ENCODE data around the gene SAA1. TPM values are rescaled to one million over a fixed set of nuclear protein-coding genes. Genes with fewer than 3 reads are reported as not detected.

The SAA1 gene
- total and polyA plus RNA-seq, 4 experiments from 2014 or later, result not detected

- intact Hi-C loops (cut with micrococcal nuclease), result no loop called here
- Mint-ChIP-seq H3K27me3 (no peaks in the 10 kb centered on the region), H3K27ac (no peak overlapping the region), H3K4me3 (no peak overlapping the region), H3K36me3 (peaks cover 5 to 14% of the 10 kb centered on the region in 2 donors), H3K9me3 (peaks cover 0 to 4% (median 0%) of the 10 kb centered on the region in 8 donors), H3K4me1 (peaks cover 0 to 3% (median under 1%) of the 10 kb centered on the region in 4 donors)
- DNase-seq, result no peak
- no peaks in the 10 kb centered on the region for H3K9me3 ChIP-seq (ENCODE audit: control insufficient read depth in 1 of 2, low read length in 2 of 2)
- CTCF ChIA-PET (ENCODE audit: partially characterized antibody), result no interaction called here
- no peaks in the 10 kb centered on the region for H3K4me1 ChIP-seq (ENCODE audit: insufficient read depth, low read length)
- POLR2A ChIA-PET (ENCODE audit: partially characterized antibody), result no interaction called here
- no peak overlapping the region for H3K4me3 ChIP-seq (ENCODE audit: low read length in 2 of 2)
- H3K36me3 ChIP-seq (ENCODE audit: insufficient read depth, low read length), result no peaks in the 10 kb centered on the region
- H3K27me3 ChIP-seq (ENCODE audit: insufficient read depth, low read length), result no peaks in the 10 kb centered on the region
- H3K27ac ChIP-seq (ENCODE audit: low read depth, low read length), result no peak overlapping the region
Observed at GRCh38 chr11:18271206-18271605, 5.1 kb downstream of the SAA1 start.

GRCh38 chr11:18277565-18278271 is 11.7 kb downstream of the SAA1 start:
- no peak for DNase-seq
- H3K27ac Mint-ChIP-seq, result peak overlapping the region in 1 of 7 donors; percentile 19
- H3K4me3 ChIP-seq (ENCODE audit: low read length in 2 of 2), result no peak overlapping the region
- no peak overlapping the region for H3K4me3 Mint-ChIP-seq
- H3K4me1 Mint-ChIP-seq, result peaks cover 6 to 17% (median 13%) of the 10 kb centered on the region in 4 donors
- ChIA-PET CTCF (ENCODE audit: partially characterized antibody) (interaction anchor here (1.1 kb wide), 1 partner anchor 11 kb away, joined by 3 read pairs; no protein-coding TSS in a partner anchor), POLR2A (ENCODE audit: partially characterized antibody) (no interaction called here)
- H3K9me3 ChIP-seq (ENCODE audit: control insufficient read depth in 1 of 2, low read length in 2 of 2), result no peaks in the 10 kb centered on the region
- H3K36me3 ChIP-seq (ENCODE audit: insufficient read depth, low read length), result peaks cover 7% of the 10 kb centered on the region
- peaks cover 0 to 2% (median 0%) of the 10 kb centered on the region in 8 donors for H3K9me3 Mint-ChIP-seq
- intact Hi-C loops (cut with micrococcal nuclease), result no loop called here
- no peaks in the 10 kb centered on the region for H3K27me3 Mint-ChIP-seq
- H3K36me3 Mint-ChIP-seq, result peaks cover 38 to 57% of the 10 kb centered on the region in 2 donors
- H3K4me1 ChIP-seq (ENCODE audit: insufficient read depth, low read length), result peaks cover 6% of the 10 kb centered on the region
- H3K27ac ChIP-seq (ENCODE audit: low read depth, low read length), result no peak overlapping the region
- H3K27me3 ChIP-seq (ENCODE audit: insufficient read depth, low read length), result no peaks in the 10 kb centered on the region

- intact Hi-C loops (cut with micrococcal nuclease), result no loop called here
- H3K36me3 ChIP-seq (ENCODE audit: insufficient read depth, low read length), result peaks cover 14% of the 10 kb centered on the region
- ChIA-PET CTCF (ENCODE audit: partially characterized antibody) (interaction anchor here (1.9 kb wide), 1 partner anchor 37 kb away, joined by 6 read pairs; no protein-coding TSS in a partner anchor), POLR2A (ENCODE audit: partially characterized antibody) (no interaction called here)
- Mint-ChIP-seq H3K36me3 (peaks cover 45 to 57% of the 10 kb centered on the region in 2 donors), H3K9me3 (no peaks in the 10 kb centered on the region), H3K4me3 (peak overlapping the region in 6 of 8 donors; percentile 26 to 85 (median 68)), H3K4me1 (peaks cover 6 to 17% (median 12%) of the 10 kb centered on the region in 4 donors), H3K27me3 (no peaks in the 10 kb centered on the region), H3K27ac (peak overlapping the region; percentile 4 to 88 (median 62))
- no peak for DNase-seq
- H3K4me1 ChIP-seq (ENCODE audit: insufficient read depth, low read length), result peaks cover 6% of the 10 kb centered on the region
- no peak overlapping the region for H3K4me3 ChIP-seq (ENCODE audit: low read length in 2 of 2)
- H3K27me3 ChIP-seq (ENCODE audit: insufficient read depth, low read length), result no peaks in the 10 kb centered on the region
- H3K9me3 ChIP-seq (ENCODE audit: control insufficient read depth in 1 of 2, low read length in 2 of 2), result no peaks in the 10 kb centered on the region
- H3K27ac ChIP-seq (ENCODE audit: low read depth, low read length), result no peak overlapping the region
Observed at GRCh38 chr11:18280438-18281045, 14.5 kb downstream of the SAA1 start.

- H3K4me1 ChIP-seq (ENCODE audit: insufficient read depth, low read length), result peaks cover 6% of the 10 kb centered on the region
- H3K27ac ChIP-seq (ENCODE audit: low read depth, low read length), result no peak overlapping the region
- Mint-ChIP-seq H3K9me3 (no peaks in the 10 kb centered on the region), H3K27me3 (no peaks in the 10 kb centered on the region), H3K27ac (peak overlapping the region in 3 of 7 donors; percentile 52 to 81 (median 76)), H3K4me1 (peaks cover 6 to 17% (median 12%) of the 10 kb centered on the region in 4 donors), H3K4me3 (no peak overlapping the region), H3K36me3 (peaks cover 61 to 64% of the 10 kb centered on the region in 2 donors)
- no peak for DNase-seq
- peaks cover 23% of the 10 kb centered on the region for H3K36me3 ChIP-seq (ENCODE audit: insufficient read depth, low read length)
- intact Hi-C loops (cut with micrococcal nuclease), result no loop called here
- CTCF ChIA-PET (ENCODE audit: partially characterized antibody), result no interaction called here
- POLR2A ChIA-PET (ENCODE audit: partially characterized antibody), result no interaction called here
- H3K27me3 ChIP-seq (ENCODE audit: insufficient read depth, low read length), result no peaks in the 10 kb centered on the region
- H3K4me3 ChIP-seq (ENCODE audit: low read length in 2 of 2), result no peak overlapping the region
- H3K9me3 ChIP-seq (ENCODE audit: control insufficient read depth in 1 of 2, low read length in 2 of 2), result no peaks in the 10 kb centered on the region
Observed at GRCh38 chr11:18282626-18283025, 16.6 kb downstream of the SAA1 start.

- POLR2A ChIA-PET (ENCODE audit: partially characterized antibody), result interaction anchor here (1.4 kb wide), 1 partner anchor 12 kb away, joined by 3 read pairs; no protein-coding TSS in a partner anchor
- CTCF ChIA-PET (ENCODE audit: partially characterized antibody), result interaction anchor here (0.8 kb wide), 1 partner anchor 28 kb away, joined by 4 read pairs; no protein-coding TSS in a partner anchor
- peaks cover 29% of the 10 kb centered on the region for H3K36me3 ChIP-seq (ENCODE audit: insufficient read depth, low read length)
Observed at GRCh38 chr11:18285841-18286240, 19.8 kb downstream of the SAA1 start.

GRCh38 chr11:18288911-18289310 is 22.8 kb downstream of the SAA1 start:
- Mint-ChIP-seq H3K36me3 (peaks cover 65 to 72% of the 10 kb centered on the region in 2 donors), H3K27ac (peak overlapping the region in 1 of 7 donors; percentile 32), H3K27me3 (no peaks in the 10 kb centered on the region), H3K4me1 (no peaks in the 10 kb centered on the region), H3K9me3 (no peaks in the 10 kb centered on the region), H3K4me3 (peak overlapping the region in 1 of 8 donors; percentile 40)
- no peak overlapping the region for H3K4me3 ChIP-seq (ENCODE audit: low read length in 2 of 2)
- CTCF ChIA-PET (ENCODE audit: partially characterized antibody), result interaction anchor here (1.4 kb wide), 1 partner anchor 12 kb away, joined by 3 read pairs; no protein-coding TSS in a partner anchor
- no peaks in the 10 kb centered on the region for H3K4me1 ChIP-seq (ENCODE audit: insufficient read depth, low read length)
- no peaks in the 10 kb centered on the region for H3K27me3 ChIP-seq (ENCODE audit: insufficient read depth, low read length)
- no peak overlapping the region for H3K27ac ChIP-seq (ENCODE audit: low read depth, low read length)
- DNase-seq, result no peak
- H3K36me3 ChIP-seq (ENCODE audit: insufficient read depth, low read length), result peaks cover 34% of the 10 kb centered on the region
- intact Hi-C loops (cut with micrococcal nuclease), result no loop called here
- POLR2A ChIA-PET (ENCODE audit: partially characterized antibody), result no interaction called here
- no peaks in the 10 kb centered on the region for H3K9me3 ChIP-seq (ENCODE audit: control insufficient read depth in 1 of 2, low read length in 2 of 2)

More at GRCh38 chr11:18285841-18286240, 19.8 kb downstream of the SAA1 start:
- Mint-ChIP-seq H3K27me3 (no peaks in the 10 kb centered on the region), H3K9me3 (no peaks in the 10 kb centered on the region), H3K4me1 (peaks cover 0 to 6% (median 2%) of the 10 kb centered on the region in 4 donors), H3K36me3 (peaks cover 60 to 64% of the 10 kb centered on the region in 2 donors), H3K4me3 (no peak overlapping the region), H3K27ac (no peak overlapping the region)
- H3K4me1 ChIP-seq (ENCODE audit: insufficient read depth, low read length), result peaks cover 2% of the 10 kb centered on the region
- no peak overlapping the region for H3K27ac ChIP-seq (ENCODE audit: low read depth, low read length)
- no peak for DNase-seq
- intact Hi-C loops (cut with micrococcal nuclease), result no loop called here
- H3K4me3 ChIP-seq (ENCODE audit: low read length in 2 of 2), result no peak overlapping the region
- no peaks in the 10 kb centered on the region for H3K9me3 ChIP-seq (ENCODE audit: control insufficient read depth in 1 of 2, low read length in 2 of 2)
- H3K27me3 ChIP-seq (ENCODE audit: insufficient read depth, low read length), result no peaks in the 10 kb centered on the region

- peaks cover 78 to 83% of the 10 kb centered on the region in 2 donors for H3K36me3 Mint-ChIP-seq
- CTCF ChIA-PET (ENCODE audit: partially characterized antibody), result no interaction called here
- no peaks in the 10 kb centered on the region for H3K9me3 Mint-ChIP-seq
- no peak overlapping the region for H3K4me3 Mint-ChIP-seq
- H3K36me3 ChIP-seq (ENCODE audit: insufficient read depth, low read length), result peaks cover 52% of the 10 kb centered on the region
- intact Hi-C loops (cut with micrococcal nuclease), result no loop called here
- H3K27ac Mint-ChIP-seq, result peak overlapping the region in 1 of 7 donors; percentile 18
- POLR2A ChIA-PET (ENCODE audit: partially characterized antibody), result no interaction called here
- no peak for DNase-seq
- no peaks in the 10 kb centered on the region for H3K4me1 ChIP-seq (ENCODE audit: insufficient read depth, low read length)
- no peak overlapping the region for H3K27ac ChIP-seq (ENCODE audit: low read depth, low read length)
- no peaks in the 10 kb centered on the region for H3K27me3 ChIP-seq (ENCODE audit: insufficient read depth, low read length)
- no peaks in the 10 kb centered on the region for H3K9me3 ChIP-seq (ENCODE audit: control insufficient read depth in 1 of 2, low read length in 2 of 2)
- no peaks in the 10 kb centered on the region for H3K27me3 Mint-ChIP-seq
- no peak overlapping the region for H3K4me3 ChIP-seq (ENCODE audit: low read length in 2 of 2)
- no peaks in the 10 kb centered on the region for H3K4me1 Mint-ChIP-seq
Observed at GRCh38 chr11:18294862-18295261, 28.8 kb downstream of the SAA1 start.

All from CD4-positive, alpha-beta memory T cell (primary cell).